ENCODE results near the gene ENTPD3.

Gene ENTPD3

DNA sequence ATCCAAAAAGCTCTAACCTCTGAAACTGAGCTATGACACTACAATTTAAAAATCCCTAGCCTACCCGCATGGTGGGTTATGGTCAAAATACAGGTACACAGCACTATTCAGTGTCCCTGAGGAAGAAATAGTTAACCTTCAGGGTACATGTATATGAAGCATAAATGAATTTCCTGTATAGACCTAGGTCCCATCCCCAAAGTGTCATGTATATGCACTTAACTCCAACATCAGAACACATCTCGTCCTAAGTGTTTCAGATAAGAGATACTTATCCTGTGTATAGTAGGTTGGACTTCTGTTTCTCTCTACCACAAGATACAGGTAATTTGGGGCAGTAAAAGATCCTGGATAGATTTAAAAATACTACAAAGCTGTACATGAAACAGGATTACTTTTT is 76.6 kb downstream of the ENTPD3 start:
- DNase-seq, result no peak

- DNase-seq, result no peak
These were observed 77.5 kb downstream of the ENTPD3 start for GRCh38 chr3:40464339-40465110.

GRCh38 chr3:40465111-40465407 is 78.1 kb downstream of the ENTPD3 start:
- DNase-seq, result no peak

DNA sequence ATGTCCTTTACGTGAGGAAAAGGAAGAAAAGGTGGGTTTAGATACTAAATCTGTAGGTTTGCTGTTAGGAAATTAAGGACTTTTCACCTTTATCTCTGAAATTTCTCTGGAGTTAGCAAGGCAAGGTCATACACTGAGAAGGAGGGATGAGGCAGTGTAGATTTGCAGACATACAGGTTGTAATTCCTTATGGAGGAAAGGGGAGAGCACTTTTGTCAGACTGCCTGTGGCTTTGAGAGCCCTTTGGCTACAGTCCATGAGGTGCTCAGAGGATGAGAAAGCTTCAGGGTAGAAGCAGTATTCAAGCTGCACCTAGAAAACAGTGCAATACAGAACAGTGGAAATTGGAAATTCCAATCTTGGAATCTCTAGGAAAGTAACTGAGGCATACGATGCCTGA is 78.5 kb downstream of the ENTPD3 start:
- DNase-seq, result no peak

DNA sequence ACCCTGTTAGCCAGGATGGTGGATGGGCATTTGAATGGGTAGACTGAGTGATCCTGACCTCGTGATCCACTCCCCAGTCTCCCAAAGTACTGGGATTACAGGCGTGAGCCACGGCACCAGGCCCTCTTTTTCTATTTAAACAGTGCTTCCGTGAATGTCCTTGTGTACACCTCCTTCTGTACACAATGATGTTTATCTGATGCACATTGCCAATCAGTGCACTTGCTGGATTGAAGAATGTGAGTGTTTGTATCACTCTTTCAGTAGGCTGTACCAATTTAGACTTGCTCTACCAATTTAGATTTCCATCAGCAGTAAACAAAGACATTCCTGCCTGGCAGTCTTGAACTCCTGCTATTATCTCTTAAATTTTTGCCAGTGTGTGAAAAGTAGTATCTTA is 81.0 kb downstream of the ENTPD3 start:
- DNase-seq, result no peak

- DNase-seq, result no peak
These were observed 83.7 kb downstream of the ENTPD3 start for GRCh38 chr3:40470701-40471100.

- peak; percentile 65 to 73 for DNase-seq
These were observed 89.8 kb downstream of the ENTPD3 start, which contains the start of gene ZNF619 for GRCh38 chr3:40476478-40477470. ZNF619 (plus strand) TSS chr3:40477122; CDS start chr3:40477980, 858 bp downstream.

GRCh38 chr3:40477666-40478065 is 90.7 kb downstream of the ENTPD3 start:
- peak; percentile 44 to 55 for DNase-seq
